ENCODE measurements around the gene CNTN4. TPM values are rescaled to one million over a fixed set of nuclear protein-coding genes. Genes with fewer than 3 reads are reported as not detected.

CNTN4 gene
- total and polyA plus RNA-seq, 9 donors = 0.35 to 16.7 (median 3.0) TPM

DNA sequence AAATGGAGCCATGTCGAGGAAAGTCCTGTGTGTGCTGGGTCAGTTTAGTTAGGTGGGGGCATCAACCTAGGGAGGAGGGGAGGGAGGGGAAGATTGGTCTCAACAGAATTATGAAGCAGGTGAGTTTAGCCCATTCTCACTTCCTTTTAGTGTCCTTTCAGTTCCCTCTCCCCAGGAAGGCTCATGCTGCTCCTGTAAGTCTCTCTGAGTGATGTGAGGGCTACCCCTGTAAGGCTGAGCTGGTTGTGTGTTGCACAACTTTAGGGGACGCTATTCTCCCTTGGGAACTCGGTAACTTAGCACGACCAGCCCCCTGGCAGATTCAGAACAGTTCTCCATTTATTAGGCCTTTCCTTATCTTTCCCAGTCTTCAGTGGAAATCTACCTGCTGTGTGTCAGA lies 990.4 kb downstream of the CNTN4 start:
- Histone ChIP-seq H3K4me1 (ENCODE audit: insufficient read depth) (no peaks in the 10 kb centered on the region), H3K27ac (no peak overlapping the region), H3K27me3 (no peaks in the 10 kb centered on the region), H3K9me3 (no peaks in the 10 kb centered on the region), H3K4me3 (no peak overlapping the region), H3K36me3 (no peaks in the 10 kb centered on the region)
- TF ChIP-seq POLR2A (IDR thresholded peaks at IDR 0.05) = no peak
- TF ChIP-seq EP300 (IDR thresholded peaks at IDR 0.05) = no peak
- intact Hi-C loops (cut with DNase I) = no loop called here
- 72 to 78% (median 77%) methylated on average over 4 of the region's 4 CpGs for WGBS, 3 donors
- DNase-seq = no peak

- Histone ChIP-seq H3K4me3 (no peak overlapping the region), H3K27ac (no peak overlapping the region), H3K4me1 (ENCODE audit: insufficient read depth) (no peaks in the 10 kb centered on the region), H3K9me3 (no peaks in the 10 kb centered on the region), H3K36me3 (no peaks in the 10 kb centered on the region), H3K27me3 (no peaks in the 10 kb centered on the region)
- DNase-seq = no peak
- TF ChIP-seq POLR2A (IDR thresholded peaks at IDR 0.05) (no peak), EP300 (IDR thresholded peaks at IDR 0.05) (no peak), CTCF (IDR thresholded peaks at IDR 0.05) (no peak)
- 76 to 80% (median 76%) methylated on average over 4 of the region's 4 CpGs for WGBS, 3 donors
- intact Hi-C loops (cut with DNase I) = no loop called here
These were observed 999.3 kb downstream of the CNTN4 start for GRCh38 chr3:3097958-3098357.

- no peaks in the 10 kb centered on the region for H3K36me3 ChIP-seq
- 78 to 85% (median 83%) methylated on average over 6 of the region's 6 CpGs for WGBS, 3 donors
- intact Hi-C loops (cut with DNase I) = no loop called here
- DNase-seq = no peak
- no peaks in the 10 kb centered on the region for H3K9me3 ChIP-seq
- no peak overlapping the region for H3K27ac ChIP-seq
- no peaks in the 10 kb centered on the region for H3K27me3 ChIP-seq
- TF ChIP-seq CTCF (IDR thresholded peaks at IDR 0.05) (no peak), POLR2A (IDR thresholded peaks at IDR 0.05) (no peak)
- H3K4me1 ChIP-seq (ENCODE audit: insufficient read depth) = no peaks in the 10 kb centered on the region
- H3K4me3 ChIP-seq = no peak overlapping the region
These were observed 1003.2 kb downstream of the CNTN4 start for GRCh38 chr3:3101660-3102458.

- no peak for DNase-seq
- Histone ChIP-seq H3K4me3 (no peak overlapping the region), H3K4me1 (ENCODE audit: insufficient read depth) (no peaks in the 10 kb centered on the region), H3K9me3 (no peaks in the 10 kb centered on the region), H3K27me3 (no peaks in the 10 kb centered on the region), H3K27ac (no peak overlapping the region), H3K36me3 (no peaks in the 10 kb centered on the region)
- WGBS, 3 donors = 86 to 93% (median 90%) methylated on average over 6 of the region's 6 CpGs
- no peak for TF ChIP-seq POLR2A (IDR thresholded peaks at IDR 0.05)
- intact Hi-C loops (cut with DNase I) = no loop called here
These were observed 1004.1 kb downstream of the CNTN4 start for GRCh38 chr3:3102751-3103150.

- Histone ChIP-seq H3K36me3 (no peaks in the 10 kb centered on the region), H3K4me3 (no peak overlapping the region), H3K27me3 (no peaks in the 10 kb centered on the region), H3K4me1 (ENCODE audit: insufficient read depth) (no peaks in the 10 kb centered on the region), H3K27ac (no peak overlapping the region), H3K9me3 (no peaks in the 10 kb centered on the region)
- DNase-seq = no peak
- WGBS, 3 donors = 87 to 93% (median 87%) methylated on average over 3 of the region's 3 CpGs
- intact Hi-C loops (cut with DNase I) = no loop called here
- TF ChIP-seq CTCF (IDR thresholded peaks at IDR 0.05) (no peak), EP300 (IDR thresholded peaks at IDR 0.05) (no peak), POLR2A (IDR thresholded peaks at IDR 0.05) (no peak)
These were observed 1006.6 kb downstream of the CNTN4 start for GRCh38 chr3:3105246-3105645.

Measured in ovary (tissue), 9 donors.